CD4-positive, CD25-positive, alpha-beta regulatory T cell (primary cell): ENCODE data around the gene UPK2. TPM values are rescaled to one million over a fixed set of nuclear protein-coding genes. Genes with fewer than 3 reads are reported as not detected.

Experiments
- polyA plus RNA-seq, 4 donors: library from polyadenylated mRNA; unstranded; fragments of 300-500 nt; fragmentation: Illumina TruSeq; gene quantifications; one replicate each; pipeline ENCODE4 v1.2.3, GENCODE V29; 2021
- total RNA-seq: library from RNA; stranded (reverse); gene quantifications from one replicate; pipeline ENCODE4 v1.2.3, GENCODE V29; 2022

The UPK2 gene
- total and polyA plus RNA-seq, 5 donors from 2014 or later, result 0.19 to 0.42 (median 0.23) TPM; not detected in 1

Other genes with a start within 250 kb of the UPK2 start
- gene DDX6, start 165.1 kb upstream of the UPK2 start, total RNA-seq, result 293 TPM
- 100 to 1,000 TPM in 1 of 4 donors, 10 to 100 TPM in 3; 79.0 to 103 (median 94.6) TPM for gene DDX6, start 165.1 kb upstream of the UPK2 start, polyA plus RNA-seq
- gene CXCR5, start 72.4 kb upstream of the UPK2 start, total RNA-seq, result 4.8 TPM
- gene CXCR5, start 72.4 kb upstream of the UPK2 start, polyA plus RNA-seq, result 10 to 100 TPM in 1 of 4 donors, 1 to 10 TPM in 3; 3.3 to 10.7 (median 6.0) TPM
- gene BCL9L, start 30.4 kb upstream of the UPK2 start, total RNA-seq, result 229 TPM
- 1 to 10 TPM; 2.1 to 4.1 (median 3.1) TPM for gene BCL9L, start 30.4 kb upstream of the UPK2 start, polyA plus RNA-seq
- not detected for gene FOXR1, start 15.5 kb downstream of the UPK2 start, total RNA-seq
- gene FOXR1, start 15.5 kb downstream of the UPK2 start, polyA plus RNA-seq, result not detected
- gene CENATAC, start 41.8 kb downstream of the UPK2 start, total RNA-seq, result 116 TPM
- 10 to 100 TPM in 3 of 4 donors, 1 to 10 TPM in 1; 10.0 to 14.4 (median 11.9) TPM for gene CENATAC, start 41.8 kb downstream of the UPK2 start, polyA plus RNA-seq
- gene RPS25, start 62.0 kb downstream of the UPK2 start, total RNA-seq, result 1,801 TPM
- gene RPS25, start 62.0 kb downstream of the UPK2 start, polyA plus RNA-seq, result 1,000 to 10,000 TPM; 3,291 to 5,953 (median 5,138) TPM
- gene TRAPPC4, start 62.5 kb downstream of the UPK2 start, total RNA-seq, result 82.9 TPM
- 100 to 1,000 TPM; 135 to 179 (median 151) TPM for gene TRAPPC4, start 62.5 kb downstream of the UPK2 start, polyA plus RNA-seq
- gene SLC37A4, start 74.6 kb downstream of the UPK2 start, total RNA-seq, result 6.8 TPM
- gene SLC37A4, start 74.6 kb downstream of the UPK2 start, polyA plus RNA-seq, result 10 to 100 TPM in 3 of 4 donors, 1 to 10 TPM in 1; 6.9 to 14.7 (median 10.8) TPM
- gene HYOU1, start 100.9 kb downstream of the UPK2 start, total RNA-seq, result 108 TPM
- gene HYOU1, start 100.9 kb downstream of the UPK2 start, polyA plus RNA-seq, result 10 to 100 TPM; 13.4 to 15.0 (median 14.6) TPM
- gene VPS11, start 111.5 kb downstream of the UPK2 start, total RNA-seq, result 78.8 TPM
- 10 to 100 TPM; 53.2 to 59.2 (median 56.9) TPM for gene VPS11, start 111.5 kb downstream of the UPK2 start, polyA plus RNA-seq
- 5.9 TPM for gene HMBS, start 128.6 kb downstream of the UPK2 start, total RNA-seq
- 10 to 100 TPM; 11.2 to 15.5 (median 13.6) TPM for gene HMBS, start 128.6 kb downstream of the UPK2 start, polyA plus RNA-seq
- 22.5 TPM for gene DPAGT1, start 145.6 kb downstream of the UPK2 start, total RNA-seq
- 10 to 100 TPM; 28.6 to 35.2 (median 32.6) TPM for gene DPAGT1, start 145.6 kb downstream of the UPK2 start, polyA plus RNA-seq
- gene C2CD2L, start 151.0 kb downstream of the UPK2 start, total RNA-seq, result 21.1 TPM
- gene C2CD2L, start 151.0 kb downstream of the UPK2 start, polyA plus RNA-seq, result 1 to 10 TPM; 2.1 to 4.6 (median 4.5) TPM
- 24.4 TPM for gene HINFP, start 165.3 kb downstream of the UPK2 start, total RNA-seq
- gene HINFP, start 165.3 kb downstream of the UPK2 start, polyA plus RNA-seq, result 10 to 100 TPM in 3 of 4 donors, 1 to 10 TPM in 1; 10.0 to 18.1 (median 13.3) TPM
- gene ABCG4, start 192.8 kb downstream of the UPK2 start, total RNA-seq, result not detected
- gene ABCG4, start 192.8 kb downstream of the UPK2 start, polyA plus RNA-seq, result not detected
- 7.8 TPM for gene NLRX1, start 212.4 kb downstream of the UPK2 start, total RNA-seq
- 1 to 10 TPM; 5.0 to 6.7 (median 5.8) TPM for gene NLRX1, start 212.4 kb downstream of the UPK2 start, polyA plus RNA-seq
- not detected for gene NHERF4, start 229.2 kb downstream of the UPK2 start, total RNA-seq
- not detected for gene NHERF4, start 229.2 kb downstream of the UPK2 start, polyA plus RNA-seq